GM18498 (cell line): ENCODE measurements around the gene PCSK6.

ENCODE experiments used
- ATAC-seq: cut with Tn5 transposase; IDR thresholded peaks from one replicate; pipeline ENCODE4 v1.9.1; 2021; ENCODE audit warnings: mild to moderate bottlenecking, moderate library complexity; ENCODE audit not compliant: unreplicated experiment

Gene PCSK6

DNA sequence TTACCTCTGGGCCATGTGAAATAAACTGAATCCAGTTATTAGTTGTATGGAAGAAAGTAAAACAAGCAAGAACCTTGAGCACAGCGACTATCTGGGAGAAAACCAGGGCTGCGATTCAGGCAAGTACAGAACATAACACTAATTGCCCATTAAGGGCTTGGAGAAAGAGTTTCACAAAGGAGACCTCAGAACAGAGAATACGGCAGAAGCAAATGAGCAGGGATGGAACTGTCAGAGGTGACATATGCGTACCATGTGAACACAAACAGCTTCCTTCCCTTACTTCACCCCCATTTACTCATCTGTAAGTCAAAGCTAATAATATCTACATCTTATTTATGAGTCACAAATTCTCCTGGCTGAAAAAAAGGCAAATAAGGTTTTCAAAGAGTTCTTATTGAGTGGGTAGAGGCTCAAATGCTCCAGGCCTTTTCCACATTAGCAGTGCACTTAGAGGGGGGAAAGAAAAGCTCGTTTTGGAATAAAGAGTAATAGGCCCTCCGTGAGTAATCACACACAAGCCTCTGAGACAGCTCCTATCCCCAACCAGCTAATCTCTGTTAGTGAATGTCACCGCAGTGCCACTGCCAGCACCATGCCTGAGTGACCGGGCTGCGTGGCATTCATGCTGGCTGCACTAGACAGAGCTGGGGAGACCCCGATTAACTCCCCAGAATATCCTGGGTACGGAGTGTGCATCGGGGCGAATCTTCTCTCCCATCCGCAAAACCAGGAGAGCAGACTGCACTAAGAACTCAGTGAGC is 2.6 kb downstream of the PCSK6 start:
- no peak for ATAC-seq

DNA sequence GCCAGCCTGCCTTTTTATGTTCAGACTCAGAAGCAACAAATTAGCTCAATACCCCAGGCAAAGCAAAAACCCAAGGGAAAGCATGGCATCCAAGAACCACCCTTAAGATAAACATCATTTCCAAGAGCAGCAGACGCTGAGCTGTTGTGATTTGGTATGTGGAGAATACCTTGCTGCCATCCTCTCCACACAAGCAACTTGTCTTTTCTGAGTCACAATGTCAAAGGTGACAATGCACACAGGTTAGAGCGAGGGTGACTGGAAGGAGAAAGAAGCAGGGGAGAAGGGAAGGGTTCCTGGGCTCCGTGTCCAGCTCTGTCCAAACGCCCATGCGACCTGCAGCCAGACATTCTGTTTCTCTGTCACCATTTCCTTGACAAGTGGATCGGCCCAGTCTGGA is 6.0 kb downstream of the PCSK6 start:
- ATAC-seq = no peak

DNA sequence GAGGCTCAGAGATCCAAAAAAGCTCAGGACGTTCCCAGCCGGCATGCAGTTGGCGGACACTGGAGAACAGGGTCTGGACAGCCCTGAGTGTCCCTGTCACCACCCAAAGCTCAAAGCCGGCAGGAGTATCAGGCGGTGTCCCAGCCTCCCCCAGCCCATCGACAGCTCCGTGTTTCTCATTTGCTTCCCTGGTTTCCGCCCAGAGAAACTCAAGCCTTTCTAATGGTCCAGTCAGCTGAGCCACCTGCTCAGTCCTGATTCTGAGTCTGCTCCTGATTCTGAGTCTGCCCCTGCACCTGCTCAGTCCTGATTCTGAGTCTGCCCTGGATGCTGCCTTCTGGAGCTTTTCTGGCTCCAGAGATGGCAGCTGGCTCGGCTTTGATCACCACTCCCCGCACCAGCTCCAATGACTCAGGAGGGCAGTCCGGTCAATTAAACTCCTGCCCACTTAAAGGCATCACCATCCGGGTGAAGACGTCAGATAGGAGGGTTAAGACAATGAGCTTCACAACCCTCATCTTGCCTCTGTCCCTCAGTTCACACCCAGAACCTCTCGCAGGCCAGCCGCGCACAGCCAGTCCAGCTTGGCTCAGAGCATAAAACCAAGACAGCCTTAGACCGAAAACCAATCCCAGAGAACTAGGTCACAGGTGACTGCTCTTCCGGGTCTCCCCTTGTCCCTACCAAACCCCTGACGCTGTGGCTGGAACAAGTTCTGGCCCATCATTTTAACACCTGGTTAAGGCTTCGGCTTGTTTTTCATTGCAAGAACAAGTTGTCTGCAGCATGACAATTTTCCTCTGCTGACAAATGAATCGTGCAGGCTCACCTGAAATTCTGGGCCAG is 6.8 kb downstream of the PCSK6 start:
- ATAC-seq = no peak

DNA sequence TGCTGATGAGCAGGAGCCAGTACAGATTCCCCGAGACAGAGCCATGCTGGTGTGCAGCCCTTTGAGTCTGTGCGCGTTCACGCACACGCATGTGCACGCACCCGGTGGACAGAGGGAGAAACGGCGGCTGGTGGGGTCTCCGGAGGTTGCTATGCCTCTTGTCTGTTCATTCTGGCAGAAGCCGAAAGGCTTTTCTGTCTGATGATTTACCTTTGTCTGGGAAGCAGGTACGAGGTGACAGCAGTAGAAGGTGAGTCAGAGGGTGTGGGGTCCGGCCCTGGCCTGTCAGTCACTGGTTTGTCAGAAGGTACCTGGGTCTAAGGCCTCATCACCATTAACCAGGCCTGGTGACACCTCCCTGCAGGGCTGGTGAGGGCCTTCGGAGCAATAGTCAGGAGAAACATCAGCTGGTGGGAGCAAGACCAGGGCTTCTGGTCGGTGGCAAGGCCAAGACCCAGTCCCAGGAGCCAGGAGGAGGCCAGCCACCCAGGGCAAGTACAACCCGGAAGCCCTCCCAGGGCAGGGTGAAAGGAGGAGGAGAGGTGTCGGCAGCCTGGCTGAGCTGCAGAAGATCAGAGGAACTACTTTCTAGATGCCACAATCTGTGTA is 7.5 kb downstream of the PCSK6 start:
- no peak for ATAC-seq

DNA sequence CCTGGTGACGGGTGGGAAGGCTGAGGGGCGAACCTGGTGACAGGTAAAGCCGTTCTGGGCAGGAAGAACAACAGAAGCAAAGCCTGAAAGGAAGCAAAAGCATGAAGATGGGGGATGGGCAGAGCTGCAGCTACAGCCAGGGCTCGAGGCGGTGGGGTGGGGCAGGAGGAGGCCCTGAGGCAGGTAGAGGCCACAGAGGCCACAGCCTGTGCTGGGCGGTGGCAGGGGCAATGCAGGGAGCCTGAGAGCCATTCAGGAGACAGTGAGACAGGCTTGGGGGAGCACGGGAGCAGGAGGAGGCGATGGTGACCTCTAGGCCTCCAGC is 8.2 kb downstream of the PCSK6 start:
- ATAC-seq = no peak

DNA sequence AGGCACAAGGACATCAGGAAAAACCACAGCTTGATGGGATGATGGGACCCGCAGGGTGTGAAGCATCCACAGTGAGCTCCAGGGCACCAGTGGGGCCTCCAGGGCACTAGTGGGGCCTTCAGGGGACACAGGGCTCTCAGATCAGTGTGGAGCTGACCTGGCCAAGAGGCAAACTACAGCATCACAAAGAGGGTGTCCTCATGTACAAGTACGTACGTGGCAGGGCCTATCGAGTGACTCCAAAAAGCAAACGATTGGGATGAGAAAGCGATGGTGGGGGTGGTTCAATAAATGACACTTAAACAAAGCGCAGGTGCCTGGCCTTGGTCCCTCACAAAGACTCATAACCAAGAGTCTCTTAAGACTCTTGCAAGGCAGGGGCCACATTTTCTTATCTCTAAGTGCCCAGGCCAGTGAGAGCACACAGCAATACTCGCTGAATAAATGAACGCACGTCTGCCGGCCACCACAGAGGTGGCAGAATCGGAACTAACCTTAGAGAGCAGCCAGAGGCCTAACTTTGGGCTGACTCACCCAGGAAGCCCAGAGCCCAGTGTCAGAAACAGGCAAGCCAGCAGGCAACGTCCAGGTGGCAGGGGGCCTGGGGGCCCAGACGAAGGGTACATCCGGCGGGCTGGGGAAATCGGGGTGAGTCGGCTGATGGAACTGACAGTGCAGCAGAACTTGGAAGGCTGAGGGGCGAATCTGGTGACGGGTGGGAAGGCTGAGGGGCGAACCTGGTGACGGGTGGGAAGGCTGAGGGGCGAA is 8.7 kb downstream of the PCSK6 start:
- no peak for ATAC-seq

DNA sequence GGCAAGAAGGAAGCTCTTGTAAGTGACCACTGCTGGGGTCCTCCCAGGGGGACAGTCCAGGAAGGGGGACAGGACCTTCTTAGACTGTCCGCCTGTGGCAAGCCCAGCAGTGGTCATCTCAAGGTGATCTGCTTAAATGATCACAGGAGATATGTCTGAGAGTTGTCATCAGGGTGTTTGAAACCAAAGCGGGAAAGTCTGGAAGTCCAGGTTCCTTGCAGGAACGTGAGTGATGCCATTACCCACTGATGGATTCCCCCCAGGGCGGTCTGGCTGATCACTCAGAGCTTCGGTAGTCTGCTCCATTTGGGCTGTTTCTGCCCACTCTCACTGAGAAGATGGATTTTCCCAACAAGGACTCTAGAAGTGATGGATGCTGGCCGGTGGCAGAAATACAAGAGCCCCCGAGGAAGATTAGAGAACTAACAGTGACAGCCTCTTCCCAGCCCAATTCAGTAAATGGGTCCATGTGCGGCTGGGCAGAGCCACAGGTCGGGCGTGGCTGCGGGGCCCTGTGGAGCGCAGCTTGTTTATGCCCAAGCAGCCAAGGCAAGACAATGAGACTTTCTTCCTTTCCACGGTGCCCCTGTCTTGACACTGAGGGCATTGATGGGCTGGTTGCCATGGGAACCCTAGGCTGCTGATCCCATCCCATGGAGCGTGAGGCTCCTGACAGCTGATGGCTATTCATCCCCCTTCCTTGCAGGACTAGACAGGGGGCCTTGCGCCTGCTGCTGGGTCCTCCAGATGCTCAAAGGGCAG is 9.5 kb downstream of the PCSK6 start:
- no peak for ATAC-seq

DNA sequence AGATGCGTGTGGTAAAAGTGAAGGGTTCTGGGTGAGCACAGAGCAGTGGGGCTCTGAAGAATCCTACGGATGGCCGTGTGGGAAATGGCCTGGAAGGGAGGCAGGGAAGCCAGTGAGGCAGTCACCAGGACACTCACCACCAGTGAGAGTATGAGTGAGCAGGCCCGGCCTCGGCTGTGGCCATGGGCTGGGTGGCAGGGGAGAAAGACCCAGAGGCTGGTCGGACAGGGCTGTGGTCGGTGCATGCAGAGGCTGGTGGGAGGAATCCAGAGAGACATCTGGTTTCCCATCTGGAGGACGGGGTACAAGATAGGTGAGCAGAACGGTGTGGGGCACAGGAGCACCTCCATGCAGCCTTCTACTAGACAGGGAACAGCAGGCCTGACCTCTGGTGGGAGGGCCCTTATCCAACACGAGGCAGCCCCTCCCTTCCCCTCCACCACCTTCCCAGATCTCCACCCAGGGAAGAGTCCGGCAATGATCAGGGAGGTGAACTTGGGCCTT is 10.1 kb downstream of the PCSK6 start:
- ATAC-seq = no peak

DNA sequence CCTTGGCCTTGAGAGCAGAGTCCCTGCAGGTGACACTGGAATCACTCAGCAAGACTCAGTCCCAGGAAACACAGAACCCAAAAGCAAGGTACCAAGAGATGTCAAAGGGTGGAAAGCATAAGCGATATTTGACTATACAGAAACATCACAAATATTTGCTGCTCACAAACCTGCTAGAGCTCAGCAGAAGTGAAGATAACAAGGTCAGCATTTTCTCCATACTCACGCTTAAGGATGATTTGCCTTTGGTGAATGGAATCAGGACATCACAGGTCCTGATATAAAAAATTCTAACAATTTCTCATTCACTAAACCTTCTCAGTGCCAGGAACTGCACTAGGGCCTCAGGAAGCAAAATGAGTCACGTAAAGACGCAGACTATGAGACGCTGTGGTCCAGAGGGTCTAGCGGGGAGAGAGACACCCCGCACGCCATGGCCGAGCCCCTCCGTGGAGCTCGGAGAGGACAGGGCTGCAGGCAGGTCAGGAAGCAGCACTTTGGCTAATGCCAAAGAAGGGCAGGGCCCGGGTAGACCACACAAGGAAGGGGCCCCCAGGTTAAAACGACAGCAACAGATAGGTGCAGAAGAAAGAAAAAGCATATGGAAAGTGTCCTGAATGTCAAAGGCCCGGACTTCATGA is 10.7 kb downstream of the PCSK6 start:
- ATAC-seq = no peak

DNA sequence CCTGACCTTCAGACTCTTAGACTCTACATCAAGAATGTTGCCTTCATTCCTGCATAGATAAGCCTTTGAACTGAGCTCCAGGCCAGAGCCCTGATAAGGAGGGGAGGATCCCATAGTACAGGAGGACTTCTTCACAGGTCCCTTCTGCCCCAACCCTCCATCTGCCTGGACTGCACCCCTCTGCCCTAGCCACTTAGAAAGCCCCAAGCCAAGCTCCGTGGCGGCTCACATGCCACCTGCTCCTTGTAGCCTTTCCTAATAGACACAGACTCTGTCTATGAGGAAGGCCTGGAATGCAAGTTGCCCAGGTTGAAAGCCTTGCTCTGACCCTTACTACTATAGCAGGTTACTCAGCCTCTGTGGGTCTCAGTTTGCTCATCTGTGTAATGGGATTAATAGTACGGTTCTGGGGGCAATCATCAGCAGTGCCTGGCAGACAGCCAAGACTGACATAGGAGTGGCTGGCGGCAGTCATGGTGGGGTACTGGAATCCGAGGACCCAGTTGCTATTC is 11.6 kb downstream of the PCSK6 start:
- ATAC-seq = no peak

DNA sequence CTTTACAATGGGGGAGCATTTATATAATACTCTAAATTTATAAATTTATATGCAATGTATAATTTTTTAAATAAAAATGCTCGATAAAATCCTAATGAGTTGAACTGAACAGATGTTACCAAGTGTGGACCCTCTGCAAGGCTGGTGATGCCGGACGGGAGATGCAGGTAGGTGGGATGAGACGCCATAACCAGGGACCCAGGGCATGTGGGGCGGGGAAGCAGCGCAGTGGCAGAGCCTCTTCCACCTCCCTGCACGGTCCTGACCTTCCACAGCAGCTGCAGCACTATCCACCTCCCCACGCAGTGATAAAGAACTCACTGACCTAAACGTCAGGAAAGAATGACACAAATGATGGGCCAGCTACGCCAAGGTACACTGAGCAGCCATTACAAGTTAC is 12.8 kb downstream of the PCSK6 start:
- ATAC-seq = no peak

DNA sequence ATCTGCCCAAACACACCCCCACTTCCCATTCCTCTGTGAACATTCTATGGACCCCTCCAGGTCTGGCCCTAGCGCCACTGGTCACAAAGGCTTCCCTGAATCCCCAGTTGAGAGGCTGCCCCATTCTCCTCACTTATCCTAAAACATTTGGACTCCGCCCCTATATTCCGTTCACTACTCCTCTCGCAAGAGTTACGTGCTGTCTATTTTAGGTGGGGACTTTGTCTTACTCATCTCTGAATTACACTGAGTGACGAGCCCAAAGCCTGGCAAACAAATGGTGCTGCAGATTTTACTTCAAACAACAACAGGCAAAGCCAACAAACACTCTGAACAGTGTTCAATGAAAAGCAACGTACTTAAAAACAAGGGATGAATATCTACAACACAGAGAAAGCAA is 14.5 kb downstream of the PCSK6 start:
- ATAC-seq = no peak

DNA sequence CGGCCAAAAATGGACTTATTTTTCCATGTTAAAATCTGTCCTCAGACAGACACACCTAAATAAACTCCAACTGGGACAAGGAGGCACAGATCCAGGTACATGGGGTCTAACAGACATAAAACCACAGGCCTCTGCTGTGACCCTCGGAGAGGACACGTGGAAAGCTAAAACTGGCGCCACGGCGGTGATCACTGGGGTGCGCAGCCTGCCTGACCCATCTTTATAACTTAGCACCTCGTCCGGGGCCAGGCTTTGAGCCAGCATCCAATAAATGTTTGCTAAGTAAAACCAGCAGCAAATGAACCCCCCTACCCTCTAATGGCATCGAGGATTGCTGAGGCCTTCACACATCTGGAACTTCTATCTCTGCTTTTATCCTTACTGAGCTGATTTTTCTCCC is 15.3 kb downstream of the PCSK6 start:
- no peak for ATAC-seq

DNA sequence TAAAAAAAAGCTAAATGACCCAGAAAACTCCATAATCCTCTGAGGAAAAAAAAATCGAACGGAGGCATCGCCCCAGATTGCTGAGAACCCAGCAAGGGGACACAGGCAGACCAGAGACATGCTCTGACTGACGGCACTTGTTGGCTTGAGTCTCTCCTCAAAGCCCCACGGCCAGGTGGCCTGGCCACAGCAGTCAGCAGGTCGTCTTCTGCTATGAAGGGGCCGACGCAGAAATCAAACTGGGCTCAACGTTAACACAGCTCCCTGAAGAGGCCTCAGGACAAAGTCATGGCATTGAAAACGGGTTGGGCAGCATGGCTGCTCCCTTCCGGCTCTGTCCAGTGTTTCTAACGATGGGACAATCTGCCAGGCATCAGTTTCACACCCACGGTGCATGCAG is 17.5 kb downstream of the PCSK6 start:
- no peak for ATAC-seq

DNA sequence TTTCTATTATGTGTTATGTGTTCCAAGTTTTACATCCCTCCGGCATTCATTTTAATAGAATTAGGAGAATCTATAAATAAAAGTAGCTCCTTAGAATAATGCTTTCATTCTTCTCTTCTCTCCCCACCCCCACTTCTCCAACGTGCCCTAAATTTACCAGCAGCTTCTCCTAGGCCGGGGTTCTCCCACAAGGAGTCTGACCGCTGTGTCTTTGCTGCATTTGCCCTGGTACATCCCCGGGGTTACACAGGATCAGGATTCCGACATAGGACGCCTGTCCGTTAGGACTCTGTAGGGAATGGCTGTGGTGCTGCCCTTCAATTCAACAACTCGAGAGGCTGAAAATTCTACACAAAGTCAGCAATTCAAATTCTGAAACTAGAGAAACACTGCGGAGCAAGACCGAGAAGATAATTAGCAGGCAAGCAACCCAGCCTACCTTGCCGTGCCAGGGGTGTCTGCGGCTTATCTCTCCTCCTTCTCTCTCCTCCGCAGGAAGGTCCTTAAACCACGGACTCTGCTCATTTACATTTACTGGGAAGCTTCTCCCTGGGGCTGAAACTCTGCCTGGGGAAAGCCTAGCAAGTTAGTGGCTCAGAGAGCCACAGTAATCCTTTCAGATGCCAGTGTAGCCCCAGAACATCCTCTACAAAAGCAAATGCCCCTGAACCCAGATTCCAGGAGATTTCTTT is 18.8 kb downstream of the PCSK6 start:
- no peak for ATAC-seq

DNA sequence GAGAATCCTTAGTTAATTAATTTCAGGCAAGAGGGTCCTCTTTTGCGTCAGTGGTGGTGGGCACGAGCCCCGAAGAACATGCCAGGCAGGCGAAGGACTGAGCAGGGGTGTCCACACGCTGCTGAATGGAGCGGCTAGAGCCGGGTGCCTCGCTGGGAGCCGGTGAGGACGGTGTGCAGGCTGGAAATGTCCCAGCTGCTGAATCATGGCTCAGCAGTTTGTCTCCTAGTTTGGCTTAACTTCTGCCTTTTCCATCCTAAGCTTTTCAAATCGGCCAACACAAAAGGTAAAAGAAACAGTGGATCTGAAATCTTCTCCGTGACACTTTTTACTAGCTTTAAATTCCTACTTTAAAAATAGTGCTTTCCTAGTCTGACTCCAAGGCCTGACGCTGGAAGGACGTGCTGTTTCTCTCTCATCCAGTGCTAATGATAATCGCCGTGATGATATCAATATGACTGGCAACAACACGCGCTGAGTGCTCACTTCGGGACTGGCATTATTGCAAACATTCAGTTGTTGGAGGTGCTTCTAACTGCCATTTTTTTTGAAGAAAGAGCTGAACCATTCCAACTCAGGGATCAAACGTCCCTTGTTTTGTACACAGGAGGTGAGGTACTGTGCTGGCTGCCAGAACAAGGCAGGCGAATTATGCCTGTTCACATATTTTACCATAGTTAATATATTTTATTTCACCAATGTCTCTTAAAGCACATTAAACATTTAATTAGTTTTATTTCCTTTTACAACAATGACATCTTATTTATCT is 19.8 kb downstream of the PCSK6 start:
- ATAC-seq = no peak

DNA sequence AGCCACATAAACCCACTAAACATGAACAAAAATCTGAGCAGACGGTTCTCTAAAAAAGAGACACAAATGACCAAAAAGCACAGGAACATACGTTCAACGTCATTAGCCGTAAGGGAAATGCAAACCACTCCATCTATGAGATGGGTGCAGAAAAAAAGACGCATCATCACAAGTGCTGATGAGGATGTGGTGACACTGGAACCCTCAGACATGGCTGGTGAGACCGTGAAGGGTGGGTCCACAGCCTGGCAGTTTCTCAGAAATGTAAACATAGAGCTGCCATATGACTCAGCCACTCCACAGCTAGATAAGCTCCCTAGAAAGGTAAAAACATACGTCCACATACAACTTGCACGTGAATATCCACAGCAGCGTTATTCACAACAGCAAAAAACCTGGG is 23.3 kb downstream of the PCSK6 start:
- ATAC-seq = no peak

DNA sequence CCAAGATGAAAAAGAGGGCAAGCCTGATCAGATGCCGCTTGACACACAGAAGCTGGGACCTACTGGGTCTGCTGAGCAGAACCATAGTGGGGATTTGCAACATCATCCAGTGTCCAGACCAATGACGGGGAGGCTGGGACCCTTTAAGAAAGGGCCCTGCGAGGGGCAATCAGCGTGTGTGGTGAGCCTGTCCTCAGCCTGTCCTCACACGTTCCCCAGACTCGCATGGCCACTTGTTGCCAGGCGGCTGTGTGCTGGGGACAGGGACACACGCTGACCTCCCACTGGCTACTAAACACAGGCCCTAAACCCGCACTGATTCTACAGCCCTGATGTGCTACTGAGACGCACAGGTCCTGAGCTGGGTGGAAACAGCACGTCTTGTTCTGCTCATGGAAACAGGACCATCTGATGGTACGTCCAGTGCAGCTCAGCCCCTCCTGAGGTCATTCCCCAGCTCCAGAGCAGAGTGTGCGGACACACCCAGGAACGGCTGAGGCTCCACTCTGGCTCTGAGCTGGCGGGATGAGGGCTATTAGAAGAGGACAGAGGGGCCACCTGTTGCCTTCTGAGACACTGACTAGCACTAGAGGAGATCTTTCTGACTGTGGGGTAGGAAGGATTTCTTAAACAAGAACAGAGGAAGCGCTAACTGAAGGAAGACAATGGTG is 24.4 kb downstream of the PCSK6 start:
- no peak for ATAC-seq
